BJ (cell line): Measurements from ENCODE around the gene PRKCE. TPM values are rescaled to one million over a fixed set of nuclear protein-coding genes. Genes with fewer than 3 reads are reported as not detected.

Source experiments
- CTCF ChIA-PET: fragments of 350-600 bp; formaldehyde crosslinking; extraction: SDS; loops from one replicate; lab custom pipeline; 2021; ENCODE audit warnings: antibody characterized with exemption, inconsistent platforms; lab: Yijun Ruan, JAX
- POLR2A ChIA-PET: fragments of 300-600 bp; sonication (Branson Sonifier 250); formaldehyde crosslinking; extraction: SDS; loops from one replicate; lab custom pipeline; 2021; ENCODE audit warnings: antibody characterized with exemption; lab: Charles Lee
- DNase-seq: peaks from one replicate; pipeline ENCODE4 v3.0.0-alpha.2; 2011; ENCODE audit warnings: low read depth
- H3K27me3 ChIP-seq: 2 replicates; pipeline ENCODE4 v1.6.0; 2011; ENCODE audit warnings: low read length; ENCODE audit not compliant: control insufficient read depth, insufficient read depth
- H3K36me3 ChIP-seq: 2 replicates; pipeline ENCODE4 v1.5.1; 2011; ENCODE audit warnings: low read length; ENCODE audit not compliant: control insufficient read depth, insufficient read depth
- H3K4me3 ChIP-seq: 2 replicates; pipeline ENCODE4 v1.5.1; 2011; ENCODE audit warnings: low read depth, mild to moderate bottlenecking, control low read depth, low read length
- CTCF ChIP-seq: IDR thresholded peaks from 2 replicates; pipeline ENCODE4 v1.5.1; 2011; ENCODE audit warnings: low read depth, mild to moderate bottlenecking, control low read depth, inconsistent platforms, low read length, moderate library complexity; ENCODE audit not compliant: insufficient read depth
- polyA plus RNA-seq: library from polyadenylated mRNA; depleted of rRNA; stranded (reverse); fragments of >200 nt; gene quantifications from 2 replicates; pipeline ENCODE4 v1.2.3, GENCODE V29; 2011

The PRKCE gene
- polyA plus RNA-seq, 1 experiment = 19.7 TPM

- peak; percentile 67 for DNase-seq
- no peaks in the 10 kb centered on the region for H3K36me3 ChIP-seq
- POLR2A ChIA-PET = interaction anchor here (0.6 to 0.7 kb wide), 2 partner anchors 235 to 464 kb away, joined by 3 read pairs; no protein-coding TSS in a partner anchor
- H3K4me3 ChIP-seq = no peak overlapping the region
- TF ChIP-seq CTCF = no peak
- no peaks in the 10 kb centered on the region for H3K27me3 ChIP-seq
- CTCF ChIA-PET = interaction anchor here (0.6 to 3.1 kb wide), 27 partner anchors 10 to 658 kb away, joined by 3 to 34 read pairs (median 5); partner anchors contain the start of gene EPAS1
Observed at GRCh38 chr2:45992021-45992740, 340.7 kb downstream of the PRKCE start.

GRCh38 chr2:45992741-45993475 is 341.4 kb downstream of the PRKCE start:
- TF ChIP-seq CTCF = no peak
- ChIA-PET POLR2A (interaction anchor here (0.6 to 0.7 kb wide), 2 partner anchors 234 to 463 kb away, joined by 3 read pairs; no protein-coding TSS in a partner anchor), CTCF (interaction anchor here (0.6 to 3.1 kb wide), 42 partner anchors 9 to 658 kb away, joined by 3 to 34 read pairs (median 4); partner anchors contain the start of gene EPAS1)
- no peak for DNase-seq
- no peaks in the 10 kb centered on the region for H3K27me3 ChIP-seq
- H3K4me3 ChIP-seq = no peak overlapping the region
- no peaks in the 10 kb centered on the region for H3K36me3 ChIP-seq

- H3K36me3 ChIP-seq = no peaks in the 10 kb centered on the region
- POLR2A ChIA-PET = no interaction called here
Observed at GRCh38 chr2:45993476-45993991, 342.1 kb downstream of the PRKCE start.

GRCh38 chr2:45994060-45994459 is 342.6 kb downstream of the PRKCE start:
- POLR2A ChIA-PET = no interaction called here
- CTCF ChIA-PET = interaction anchor here (0.7 to 3.1 kb wide), 28 partner anchors 8 to 594 kb away, joined by 3 to 34 read pairs (median 4); partner anchors contain the start of gene EPAS1
- H3K27me3 ChIP-seq = no peaks in the 10 kb centered on the region
- TF ChIP-seq CTCF = no peak
- no peak for DNase-seq
- H3K4me3 ChIP-seq = no peak overlapping the region
- no peaks in the 10 kb centered on the region for H3K36me3 ChIP-seq

More at GRCh38 chr2:45993476-45993991, 342.1 kb downstream of the PRKCE start:
- CTCF ChIA-PET = interaction anchor here (0.7 to 3.1 kb wide), 34 partner anchors 9 to 657 kb away, joined by 3 to 34 read pairs (median 4); partner anchors contain the start of gene EPAS1
- no peak for DNase-seq
- H3K4me3 ChIP-seq = no peak overlapping the region
- H3K27me3 ChIP-seq = no peaks in the 10 kb centered on the region
- TF ChIP-seq CTCF = peak; percentile 79
